AG08395 (cell line): Measurements from ENCODE around the gene PSMB3.
A peak's percentile ranks its signal among the peaks of the same experiment; 100 is the strongest.

Source experiments
- DNase-seq: peaks from one replicate; pipeline ENCODE4 v3.0.0; 2012; ENCODE audit warnings: mixed read lengths, low spot score

PSMB3 gene

DNA sequence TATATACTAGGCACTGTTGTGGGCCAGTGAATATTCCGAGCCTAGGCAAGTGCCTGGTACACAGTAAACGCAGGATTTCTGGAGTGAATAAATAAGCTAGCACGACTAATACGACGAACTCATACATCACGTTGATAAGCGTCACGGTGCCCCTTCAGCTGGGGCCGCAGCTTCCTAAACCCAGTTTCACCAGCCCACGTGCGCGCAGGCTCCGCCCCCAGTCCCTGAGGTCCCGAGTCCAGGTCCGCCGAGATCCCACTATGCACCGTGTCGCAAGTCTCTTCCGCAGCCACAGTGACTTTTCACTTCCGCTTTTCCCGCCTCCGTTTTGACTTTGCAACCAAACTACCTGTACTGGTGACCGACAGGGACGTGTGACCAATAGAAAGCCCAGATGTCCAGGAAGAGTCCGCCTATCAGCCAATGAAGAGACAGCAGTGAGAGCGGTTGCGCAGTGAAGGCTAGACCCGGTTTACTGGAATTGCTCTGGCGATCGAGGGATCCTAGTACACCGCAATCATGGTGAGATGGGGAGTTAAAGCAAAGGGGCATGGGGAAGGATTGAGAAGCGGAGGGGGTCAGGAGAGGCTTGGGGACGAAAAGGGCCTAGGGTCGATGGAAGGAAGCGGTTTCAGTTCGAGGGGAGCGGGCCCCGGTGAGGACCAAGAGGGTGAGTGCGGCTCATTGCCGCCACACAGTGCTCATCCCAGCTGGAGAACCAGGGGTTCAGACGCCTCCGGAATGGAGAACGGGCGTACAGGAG is at the start of gene PSMB3:
Gene PSMB3 (plus strand): TSS at position 434 of the 763 bp plus-strand sequence. CDS start 86 bp downstream, at position 520.
- DNase-seq, result peak; percentile 99

DNA sequence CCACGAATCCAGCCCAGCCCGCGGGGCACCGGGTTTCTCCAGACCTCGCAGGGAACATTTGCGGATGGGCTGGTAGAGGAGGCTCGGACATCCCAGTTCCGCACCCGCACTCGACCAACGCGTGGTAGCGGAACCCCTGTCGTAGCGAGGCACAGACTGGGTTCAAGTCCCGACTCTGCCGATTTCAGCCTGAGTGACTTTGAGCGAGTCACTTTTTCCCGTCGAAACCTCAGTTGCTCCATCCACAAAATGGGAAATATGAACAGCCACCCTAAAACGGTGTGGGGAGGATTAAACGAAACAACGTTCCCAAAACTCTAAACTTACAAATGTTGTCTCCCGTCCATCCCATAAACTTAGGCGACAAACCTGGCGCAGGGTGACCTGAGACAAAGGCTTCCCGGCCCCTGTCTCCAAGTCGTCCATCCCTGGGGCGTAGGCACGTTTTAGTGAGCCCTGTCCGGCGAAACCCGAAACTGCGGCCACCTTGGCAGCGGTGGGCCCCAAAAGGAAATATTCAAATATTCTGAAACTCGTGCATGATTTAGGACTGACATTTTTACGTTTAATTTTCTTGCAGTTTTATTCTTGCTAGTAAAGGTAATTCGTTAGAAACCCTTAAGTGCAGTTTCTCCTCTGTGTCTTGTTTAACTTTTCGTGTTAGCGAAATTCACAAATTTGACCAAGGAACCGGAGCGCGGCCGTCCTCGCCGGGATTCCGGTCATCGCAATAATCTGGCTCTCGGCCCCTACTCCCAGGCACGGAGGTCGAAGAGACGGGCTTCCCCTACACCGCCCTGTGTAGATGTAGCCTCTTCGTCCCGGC is 49.4 kb upstream of the PSMB3 start:
- no peak for DNase-seq

DNA sequence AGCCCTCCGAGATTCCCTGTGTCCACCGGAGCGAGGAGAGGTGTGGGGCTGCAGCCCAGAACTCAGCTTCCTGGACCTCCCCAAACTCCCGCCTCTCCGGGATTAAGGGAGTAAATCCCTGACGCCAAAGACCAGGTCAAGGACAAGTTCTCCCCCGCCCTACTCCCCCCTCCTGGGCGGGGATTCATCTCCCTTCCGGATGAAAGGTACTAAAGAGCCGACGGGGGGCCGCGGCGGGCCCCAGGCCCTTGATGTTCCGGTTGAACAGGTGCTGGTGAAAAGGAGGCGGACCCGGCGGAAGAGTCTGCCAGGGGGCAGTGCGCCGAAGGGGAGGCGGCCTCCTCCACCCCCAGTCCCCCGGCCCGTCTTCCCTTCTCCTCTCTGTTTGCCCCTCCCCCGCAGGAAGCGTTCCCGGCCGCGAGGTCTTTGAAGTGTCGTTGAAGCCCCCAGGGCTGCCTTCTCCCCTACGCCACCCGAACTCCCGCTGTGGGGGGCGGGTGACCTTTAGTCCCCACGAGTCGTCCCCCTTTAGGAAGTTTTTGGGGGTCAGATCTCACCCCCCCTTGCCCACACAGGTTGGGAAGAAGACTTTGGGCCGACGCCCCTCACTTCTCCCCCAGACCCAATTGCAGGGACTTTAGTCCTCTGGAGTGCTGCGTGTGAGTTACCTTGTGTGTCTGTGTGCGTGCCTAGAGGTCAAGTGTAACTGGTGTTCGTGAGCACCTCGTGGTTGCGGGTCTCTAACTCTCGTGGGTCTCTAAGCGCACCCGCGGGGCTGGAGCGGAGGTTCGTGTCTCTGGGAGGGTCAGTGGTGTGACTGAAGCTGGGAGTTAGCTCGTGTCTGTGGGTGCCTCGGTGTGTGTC is 48.6 kb upstream of the PSMB3 start:
- no peak for DNase-seq

DNA sequence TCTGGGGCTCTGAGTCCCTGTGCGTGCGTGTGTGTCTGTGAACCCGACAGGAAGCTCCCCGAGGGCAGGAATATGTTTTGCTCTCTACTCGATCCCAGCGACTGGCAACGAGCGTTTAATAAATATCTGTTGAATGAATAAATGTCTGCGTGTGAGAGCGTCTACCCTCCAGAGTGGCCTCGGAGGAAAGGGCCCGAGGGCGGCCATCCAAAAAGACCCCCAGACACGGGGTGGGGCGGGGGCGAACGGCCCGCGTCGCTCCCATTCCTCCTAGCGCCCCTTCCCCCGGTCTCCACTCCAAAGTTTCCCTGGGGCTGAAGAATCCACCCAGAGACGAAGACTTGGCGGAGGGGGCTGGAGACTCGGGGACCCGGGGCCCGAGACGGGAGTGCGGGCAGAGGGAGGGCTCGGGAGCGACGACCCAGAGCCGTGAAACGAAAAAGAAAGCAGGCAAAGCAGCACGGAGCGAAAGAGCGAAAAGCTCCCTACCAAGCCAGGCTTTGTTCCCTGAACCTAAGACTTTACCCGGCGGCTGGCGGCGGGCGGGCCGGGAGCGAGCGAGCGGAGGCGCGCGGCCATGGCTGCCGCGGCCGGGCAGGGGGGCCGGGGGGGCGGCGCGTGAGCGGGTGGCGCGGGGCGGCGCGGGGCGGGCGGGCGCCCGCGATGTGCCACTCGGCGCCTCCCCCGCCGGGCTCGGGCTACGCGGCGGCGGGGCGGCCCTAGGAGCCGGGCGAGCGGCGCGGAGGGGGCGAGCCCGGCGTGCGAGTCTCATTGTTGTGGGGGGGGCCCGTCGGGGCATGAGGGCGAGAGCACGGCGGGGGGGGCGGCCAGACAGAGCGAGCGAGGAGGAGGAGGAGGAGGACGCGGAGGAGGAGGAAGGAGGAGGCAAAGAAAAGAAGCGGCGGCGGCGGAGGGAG is 47.7 kb upstream of the PSMB3 start, which contains the start of gene MLLT6:
Gene MLLT6 (plus strand): TSS at position 668 of the 917 bp plus-strand sequence. CDS start 360 bp downstream, outside the sequence.
- DNase-seq, result peak; percentile 87

DNA sequence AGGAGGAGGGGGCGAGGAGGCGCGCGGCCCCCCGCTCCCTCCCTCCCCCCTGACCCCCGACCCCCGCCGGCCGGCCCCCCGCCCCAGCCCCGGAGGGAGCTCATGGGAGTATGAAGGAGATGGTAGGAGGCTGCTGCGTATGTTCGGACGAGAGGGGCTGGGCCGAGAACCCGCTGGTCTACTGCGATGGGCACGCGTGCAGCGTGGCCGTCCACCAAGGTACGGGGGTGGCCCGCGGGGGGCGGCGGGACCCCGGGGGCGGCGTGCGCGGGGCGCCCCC is 47.1 kb upstream of the PSMB3 start:
- no peak for DNase-seq

DNA sequence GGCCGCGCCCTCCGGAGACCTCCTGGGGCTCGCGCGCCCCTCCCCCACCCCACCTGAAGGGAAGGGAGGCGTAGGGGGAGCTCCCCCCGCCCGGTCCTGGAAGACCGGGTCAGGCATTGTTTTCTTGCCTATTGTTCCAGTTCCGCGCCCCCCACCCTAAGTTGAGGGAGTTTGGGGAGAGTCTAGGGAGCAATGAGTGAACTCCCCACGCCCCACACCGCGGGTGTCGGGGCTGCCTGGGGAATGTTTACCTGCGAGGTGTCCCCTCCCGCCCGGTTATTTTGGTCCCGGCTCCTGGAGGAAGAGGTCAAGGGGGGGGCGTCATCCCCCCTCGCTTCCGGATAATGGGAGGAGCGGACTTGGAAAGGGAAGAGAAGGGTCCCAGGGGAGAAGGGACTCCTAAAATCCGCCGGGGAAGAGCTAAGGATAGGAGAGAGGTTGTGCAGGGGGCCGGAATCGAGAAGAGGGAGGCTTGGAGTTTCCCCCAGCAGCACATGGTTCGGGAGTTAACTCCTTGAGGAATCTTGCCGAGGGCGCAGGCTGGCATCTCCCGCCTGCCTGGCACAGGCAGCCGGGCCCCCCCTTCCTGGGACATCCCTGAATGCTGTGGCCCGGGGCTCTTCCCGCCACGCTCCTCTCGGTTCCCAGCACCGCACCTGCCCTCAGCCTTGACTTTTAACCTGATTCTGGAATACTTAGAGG is 46.6 kb upstream of the PSMB3 start:
- peak; percentile 48 for DNase-seq

DNA sequence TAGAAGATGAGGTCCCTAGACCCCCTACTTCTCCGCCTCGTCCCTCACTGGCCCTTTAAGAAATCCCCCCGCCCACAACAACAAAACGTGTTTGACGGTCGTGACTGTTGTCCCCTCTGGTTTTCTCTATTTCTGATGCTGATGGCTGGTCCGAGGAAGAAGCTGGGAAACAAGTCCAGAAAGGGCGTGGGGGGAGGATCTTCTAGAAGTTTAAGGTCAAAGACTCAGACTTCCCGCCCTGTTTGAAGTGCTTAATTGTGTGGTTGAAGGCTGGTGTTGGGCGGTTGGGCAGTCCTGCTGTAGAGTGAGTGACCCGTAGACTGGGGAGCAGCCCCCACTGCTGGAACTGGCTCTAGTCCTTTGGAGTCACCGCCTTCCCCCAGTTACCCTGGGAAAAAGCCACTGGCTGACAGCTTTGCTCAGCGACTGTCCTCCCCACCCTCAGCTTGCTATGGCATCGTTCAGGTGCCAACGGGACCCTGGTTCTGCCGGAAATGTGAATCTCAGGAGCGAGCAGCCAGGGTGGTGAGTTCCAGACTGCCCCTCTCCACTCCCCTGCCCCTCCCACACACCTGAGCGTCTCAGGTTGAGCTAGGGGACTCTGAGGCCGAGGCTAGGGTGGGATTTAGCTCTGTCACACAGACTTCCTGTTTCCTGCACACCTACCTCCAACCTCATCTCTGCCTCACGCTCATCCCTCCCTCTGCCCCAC is 45.9 kb upstream of the PSMB3 start:
- no peak for DNase-seq

DNA sequence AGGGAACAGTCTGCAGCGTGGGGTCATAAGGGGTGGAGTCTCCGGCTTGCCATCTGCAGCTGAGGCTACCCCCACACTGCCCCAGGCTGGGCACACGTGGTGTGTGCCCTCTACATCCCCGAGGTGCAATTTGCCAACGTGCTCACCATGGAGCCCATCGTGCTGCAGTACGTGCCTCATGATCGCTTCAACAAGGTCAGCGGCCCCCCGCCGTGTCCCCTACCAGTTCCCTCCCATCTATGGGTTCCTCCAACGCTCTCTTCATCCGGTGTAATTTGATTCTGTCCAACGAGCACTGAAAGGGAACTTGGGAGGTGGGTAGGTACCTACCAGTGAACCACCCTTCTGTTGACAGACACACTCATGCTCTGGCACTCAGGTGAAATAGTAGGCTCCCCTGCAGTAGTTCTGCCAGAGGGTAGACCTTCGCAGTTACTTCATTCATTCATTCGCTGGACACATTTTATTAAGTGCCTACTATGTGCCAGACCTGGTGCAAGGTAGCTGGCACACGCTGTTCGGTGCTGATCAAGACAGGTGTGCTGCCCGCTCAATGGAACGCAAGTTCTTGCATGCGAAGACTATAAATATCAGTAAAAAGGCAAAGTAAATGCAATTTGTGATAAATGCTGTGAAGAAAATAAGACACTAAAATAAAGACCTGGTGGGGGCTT is 44.7 kb upstream of the PSMB3 start:
- no peak for DNase-seq

DNA sequence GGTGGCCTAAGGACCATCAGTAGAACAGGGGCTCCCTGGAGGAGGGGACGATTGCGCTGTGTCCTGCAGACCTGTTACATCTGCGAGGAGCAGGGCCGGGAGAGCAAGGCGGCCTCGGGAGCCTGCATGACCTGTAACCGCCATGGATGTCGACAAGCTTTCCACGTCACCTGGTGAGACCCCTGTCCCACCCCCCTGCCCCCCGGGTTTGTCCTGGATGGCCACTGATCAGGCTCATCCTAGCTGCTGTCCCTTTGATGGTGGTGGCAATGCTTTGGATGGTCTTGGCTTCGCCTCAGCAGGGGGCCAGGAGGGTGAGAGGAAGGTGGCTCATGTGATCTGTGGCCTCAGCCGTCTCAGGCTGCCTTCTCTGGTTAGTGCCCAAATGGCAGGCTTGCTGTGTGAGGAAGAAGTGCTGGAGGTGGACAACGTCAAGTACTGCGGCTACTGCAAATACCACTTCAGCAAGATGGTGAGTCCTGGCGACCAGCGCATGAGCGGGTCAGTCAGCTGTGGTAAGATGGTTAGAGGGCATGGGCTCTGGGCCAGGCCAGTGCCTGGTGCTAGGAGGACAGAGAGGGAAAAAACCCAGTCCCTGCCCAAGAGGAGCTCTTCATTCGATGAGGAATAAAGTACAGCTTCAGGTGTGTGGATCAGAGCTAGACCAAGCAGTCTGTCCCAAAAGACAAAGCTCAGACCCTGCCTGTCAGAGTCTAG is 43.3 kb upstream of the PSMB3 start:
- no peak for DNase-seq

DNA sequence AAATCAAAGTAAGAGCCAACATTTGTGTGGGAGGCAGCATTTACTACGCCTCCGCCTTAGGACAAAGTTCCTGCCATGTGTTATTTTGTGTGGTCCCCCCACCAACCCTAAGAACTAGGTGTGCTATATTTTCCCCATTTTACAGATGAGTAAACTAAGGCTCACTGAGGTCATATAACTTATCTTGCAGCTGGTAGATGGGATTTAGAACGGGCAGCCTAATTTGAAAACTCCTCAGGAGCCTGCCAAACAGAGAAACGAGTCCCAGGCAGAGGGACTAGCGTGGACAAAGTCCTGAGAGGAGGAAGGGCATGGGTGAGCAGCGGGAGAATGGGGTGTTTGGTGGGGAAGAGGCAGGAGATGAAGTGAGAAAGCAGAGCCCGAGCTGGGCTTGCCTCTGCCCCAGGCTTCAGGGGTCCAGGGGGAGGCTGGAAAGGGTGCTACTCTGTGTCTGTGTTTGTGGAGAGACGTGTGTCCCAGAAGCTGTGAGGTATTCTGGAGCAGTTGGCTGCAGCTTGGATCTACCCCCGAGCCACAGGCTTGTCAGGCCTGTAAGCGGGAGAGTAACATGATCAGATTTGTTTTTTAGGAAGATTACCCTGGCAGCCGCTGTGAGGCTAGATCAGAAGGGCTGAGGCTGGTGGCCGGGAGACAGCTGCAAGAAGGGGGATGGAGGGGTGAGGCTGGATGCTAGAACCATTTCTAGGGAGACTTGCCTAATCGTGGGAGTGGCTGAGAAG is 42.5 kb upstream of the PSMB3 start:
- no peak for DNase-seq

DNA sequence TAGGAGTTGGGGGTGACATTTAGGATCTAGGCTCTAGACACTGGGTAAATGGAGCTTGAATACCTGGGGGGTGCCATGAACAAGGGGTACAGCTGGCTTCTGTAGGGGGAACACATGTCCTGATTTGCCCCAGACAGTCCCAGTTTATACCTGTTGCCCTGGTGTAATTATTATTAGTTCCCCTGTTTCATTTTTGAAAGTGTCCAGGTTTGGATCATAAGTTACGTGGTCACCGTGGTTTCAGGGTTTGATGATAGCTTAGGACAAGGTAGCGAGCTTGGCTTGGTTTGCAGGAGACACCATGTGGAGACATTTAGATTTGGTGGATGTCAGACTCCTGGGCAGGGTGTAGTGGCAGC is 42.0 kb upstream of the PSMB3 start:
- DNase-seq, result no peak

DNA sequence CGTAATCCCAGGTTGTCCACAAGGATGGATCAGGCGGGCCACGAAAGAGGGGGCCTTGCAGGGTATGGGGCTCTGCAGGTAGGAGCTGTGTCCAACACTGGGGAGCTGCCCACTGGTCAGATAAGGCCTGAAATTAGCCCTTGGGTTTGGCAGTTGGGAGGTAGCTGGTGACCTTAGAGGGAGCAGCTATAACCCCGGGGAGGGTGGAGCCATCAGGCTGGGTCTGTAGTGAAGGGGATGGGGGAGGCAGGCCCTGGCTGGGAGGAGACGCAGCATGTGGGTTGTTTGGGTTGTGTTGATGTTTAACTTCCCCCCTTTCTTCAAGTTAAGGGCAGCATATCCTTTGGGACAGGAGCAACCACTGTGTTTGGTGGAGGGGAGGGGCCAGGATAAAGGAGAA is 41.6 kb upstream of the PSMB3 start:
- no peak for DNase-seq

DNA sequence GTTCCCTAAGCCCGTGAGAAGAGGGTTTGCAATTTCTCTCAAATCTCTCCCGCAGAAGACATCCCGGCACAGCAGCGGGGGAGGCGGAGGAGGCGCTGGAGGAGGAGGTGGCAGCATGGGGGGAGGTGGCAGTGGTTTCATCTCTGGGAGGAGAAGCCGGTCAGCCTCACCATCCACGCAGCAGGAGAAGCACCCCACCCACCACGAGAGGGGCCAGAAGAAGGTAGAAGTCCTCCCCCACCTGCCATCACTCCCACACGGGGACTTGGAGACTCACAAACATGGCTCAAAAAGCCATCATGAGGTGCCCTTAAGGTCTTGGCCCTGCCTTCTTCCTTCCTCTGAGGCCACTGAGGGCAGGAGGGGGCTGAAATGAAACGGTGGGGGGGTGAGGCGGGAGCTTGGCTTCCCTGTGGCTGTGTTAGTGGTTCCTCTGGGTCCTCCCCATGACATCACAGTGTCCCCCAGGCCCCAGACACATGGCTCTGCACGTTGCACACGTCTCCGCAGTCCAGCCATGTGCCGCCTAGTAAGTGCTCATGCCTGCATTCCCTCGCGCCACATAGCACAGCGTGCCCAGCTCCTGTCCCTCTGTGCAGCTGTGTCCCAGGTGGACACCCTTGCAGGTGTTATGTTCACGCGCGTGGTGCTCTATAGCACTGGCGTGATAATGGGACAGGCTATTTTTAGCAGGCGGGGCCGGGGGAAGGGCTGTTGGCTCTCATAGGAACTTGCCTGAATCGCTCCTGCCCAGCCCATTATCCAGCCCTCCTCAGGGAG is 40.6 kb upstream of the PSMB3 start:
- no peak for DNase-seq

DNA sequence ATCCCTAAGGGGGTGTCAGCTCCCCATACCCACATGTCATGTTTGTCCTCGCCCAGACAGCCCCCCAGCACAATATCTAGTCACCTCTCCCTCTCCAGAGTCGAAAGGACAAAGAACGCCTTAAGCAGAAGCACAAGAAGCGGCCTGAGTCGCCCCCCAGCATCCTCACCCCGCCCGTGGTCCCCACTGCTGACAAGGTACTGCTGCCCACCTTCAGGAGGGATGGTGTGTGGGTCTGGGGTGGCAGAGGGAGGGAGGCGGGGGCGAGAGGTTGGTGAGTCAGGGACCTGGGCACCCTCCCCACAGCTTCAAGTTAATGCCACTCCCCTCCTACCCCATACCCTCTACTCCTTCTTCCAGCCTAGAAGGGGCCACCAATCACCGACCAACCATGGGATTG is 39.9 kb upstream of the PSMB3 start:
- DNase-seq, result no peak

DNA sequence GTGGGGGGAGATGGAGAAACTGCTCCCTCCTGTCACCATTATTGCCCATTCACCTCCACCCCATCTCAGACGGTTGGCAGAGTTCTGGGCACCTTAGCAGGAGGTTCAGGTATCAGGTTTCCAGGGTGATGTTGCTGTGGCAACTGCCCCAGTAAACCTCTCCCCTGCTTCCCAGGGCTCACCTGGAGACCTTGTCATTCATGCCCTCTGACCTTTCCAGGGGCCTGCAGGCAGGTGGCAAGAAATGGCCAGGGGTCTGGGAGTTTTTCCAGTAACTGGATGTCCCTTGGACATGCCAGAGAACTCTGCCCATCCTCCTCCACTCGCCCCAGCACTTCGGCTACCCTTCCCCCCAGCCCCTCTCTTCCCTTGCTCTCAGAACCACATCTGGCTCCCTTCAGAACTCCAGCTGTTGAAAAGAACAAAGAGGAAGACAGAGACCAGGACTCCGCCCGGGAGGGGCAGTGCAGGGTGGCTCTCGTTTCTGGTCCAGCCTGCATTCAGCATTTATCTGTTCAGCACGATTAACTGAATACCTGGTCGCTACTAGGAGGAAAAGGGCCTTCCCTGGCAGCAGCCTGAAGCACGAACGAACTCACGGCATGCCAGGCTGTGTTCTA is 39.0 kb upstream of the PSMB3 start:
- no peak for DNase-seq

DNA sequence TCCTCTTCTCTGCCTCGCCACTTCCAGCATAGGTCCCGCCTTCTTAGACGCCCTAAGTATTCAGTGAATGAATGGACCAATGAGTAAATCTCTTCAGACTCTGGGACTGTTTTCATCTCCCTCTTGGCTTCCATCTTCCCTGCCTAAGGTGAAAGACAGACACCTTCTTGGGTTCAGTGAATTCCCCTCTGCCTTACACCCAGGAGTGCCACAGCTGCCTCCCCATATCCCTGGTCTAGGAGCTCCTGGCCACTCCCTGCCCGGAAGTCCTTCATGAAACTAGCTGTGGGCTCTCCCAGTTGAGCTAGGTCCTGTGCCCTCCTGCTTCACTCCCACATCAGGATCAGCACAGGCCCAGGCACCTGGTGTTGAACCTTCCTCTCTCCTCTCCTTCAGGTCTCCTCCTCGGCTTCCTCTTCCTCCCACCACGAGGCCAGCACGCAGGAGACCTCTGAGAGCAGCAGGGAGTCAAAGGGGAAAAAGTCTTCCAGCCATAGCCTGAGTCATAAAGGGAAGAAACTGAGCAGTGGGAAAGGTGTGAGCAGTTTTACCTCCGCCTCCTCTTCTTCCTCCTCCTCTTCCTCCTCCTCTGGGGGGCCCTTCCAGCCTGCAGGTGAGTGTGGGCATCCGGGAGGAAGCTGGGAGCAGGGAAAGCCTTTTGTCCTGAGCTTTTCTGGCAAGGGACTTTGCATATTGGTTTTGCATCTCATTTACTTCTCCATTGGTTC is 37.2 kb upstream of the PSMB3 start:
- DNase-seq, result no peak
